HL-60 (cell line): Measurements from ENCODE around the gene HIP1R.

ENCODE experiments used
- DNase-seq, 2 experiments: peaks; one replicate each; pipeline ENCODE4 v3.0.0-alpha.2; 2010 to 2020; ENCODE audit warnings: low read depth in 1 of 2, low spot score in 1 of 2
- H3K27ac ChIP-seq: fragments of 250-450 bp; sonication (Bioruptor Pico); replicated peaks from 2 replicates; pipeline ENCODE4 v1.5.1; 2020; ENCODE audit warnings: mild to moderate bottlenecking, moderate library complexity
- H3K27me3 ChIP-seq: fragments of 250-450 bp; sonication (Bioruptor Pico); 2 replicates; pipeline ENCODE4 v1.5.1; 2021; ENCODE audit warnings: mild to moderate bottlenecking, moderate library complexity; ENCODE audit not compliant: insufficient read depth, poor library complexity, severe bottlenecking
- H3K4me3 ChIP-seq: replicated peaks from 2 replicates; pipeline ENCODE4 v1.5.1; 2011; ENCODE audit warnings: mild to moderate bottlenecking, control low read depth, low read length; ENCODE audit not compliant: insufficient read depth
- GABPA ChIP-seq: IDR thresholded peaks from 2 replicates; pipeline ENCODE4 v1.6.1; 2012; ENCODE audit warnings: low read depth
- POLR2AphosphoS5 ChIP-seq: IDR thresholded peaks from 2 replicates; pipeline ENCODE4 v1.6.1; 2012; ENCODE audit warnings: low read depth
- SPI1 ChIP-seq: IDR thresholded peaks from 2 replicates; pipeline ENCODE4 v1.6.1; 2012; ENCODE audit warnings: low read depth, mild to moderate bottlenecking, borderline replicate concordance
- TF ChIP-seq, protein P1 (sequence below): IDR thresholded peaks from 2 replicates; pipeline ENCODE4 v1.6.1; 2012; ENCODE audit warnings: low read depth; ENCODE audit not compliant: insufficient replicate concordance
- TF ChIP-seq, protein P2 (sequence below): IDR thresholded peaks from one replicate; pipeline ENCODE4 v1.5.1; 2011; ENCODE audit warnings: low read length, control low read depth, inconsistent platforms; ENCODE audit not compliant: insufficient read depth

The HIP1R gene

DNA sequence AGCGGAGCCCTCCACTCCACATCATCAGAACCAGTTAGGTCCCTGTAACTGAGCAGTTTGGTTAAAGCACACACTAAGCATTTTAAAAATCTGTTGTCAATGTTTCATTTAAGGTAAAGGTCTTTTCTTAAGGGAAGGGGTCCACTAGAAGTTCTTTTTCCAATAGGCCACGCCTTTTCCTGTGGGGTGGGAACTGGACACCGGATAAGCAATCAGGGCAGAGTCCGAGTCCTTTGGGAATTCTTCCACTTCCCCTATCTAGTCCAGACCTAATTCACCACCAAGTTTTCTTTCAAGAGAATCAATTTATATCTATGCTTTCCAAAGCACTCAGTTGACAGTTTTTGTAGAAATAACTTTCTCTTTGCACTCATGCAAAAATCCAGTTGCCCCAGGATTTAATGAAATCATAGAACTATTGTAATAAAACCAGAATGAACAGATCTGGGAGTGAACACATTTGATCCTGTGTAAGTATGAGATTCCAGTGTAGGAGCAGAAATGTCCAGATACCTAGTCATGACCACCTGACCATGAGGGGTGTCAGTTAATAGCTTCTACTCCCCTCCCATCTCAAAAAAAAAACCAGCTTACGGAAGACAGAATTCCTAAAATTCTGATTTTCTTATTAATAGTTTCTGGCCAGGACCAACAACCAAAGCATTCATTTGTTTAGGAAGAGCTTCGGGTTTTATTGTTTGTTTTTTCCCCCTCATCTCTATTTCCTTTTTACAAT, 49.0 kb downstream of the HIP1R start:
- DNase-seq: no peak
- Histone ChIP-seq H3K4me3 (no peak overlapping the region), H3K27me3 (no peaks in the 10 kb centered on the region), H3K27ac (no peak overlapping the region)
- TF ChIP-seq GABPA (no peak), POLR2AphosphoS5 (no peak), SPI1 (no peak)
- TF ChIP-seq, protein P1, sequence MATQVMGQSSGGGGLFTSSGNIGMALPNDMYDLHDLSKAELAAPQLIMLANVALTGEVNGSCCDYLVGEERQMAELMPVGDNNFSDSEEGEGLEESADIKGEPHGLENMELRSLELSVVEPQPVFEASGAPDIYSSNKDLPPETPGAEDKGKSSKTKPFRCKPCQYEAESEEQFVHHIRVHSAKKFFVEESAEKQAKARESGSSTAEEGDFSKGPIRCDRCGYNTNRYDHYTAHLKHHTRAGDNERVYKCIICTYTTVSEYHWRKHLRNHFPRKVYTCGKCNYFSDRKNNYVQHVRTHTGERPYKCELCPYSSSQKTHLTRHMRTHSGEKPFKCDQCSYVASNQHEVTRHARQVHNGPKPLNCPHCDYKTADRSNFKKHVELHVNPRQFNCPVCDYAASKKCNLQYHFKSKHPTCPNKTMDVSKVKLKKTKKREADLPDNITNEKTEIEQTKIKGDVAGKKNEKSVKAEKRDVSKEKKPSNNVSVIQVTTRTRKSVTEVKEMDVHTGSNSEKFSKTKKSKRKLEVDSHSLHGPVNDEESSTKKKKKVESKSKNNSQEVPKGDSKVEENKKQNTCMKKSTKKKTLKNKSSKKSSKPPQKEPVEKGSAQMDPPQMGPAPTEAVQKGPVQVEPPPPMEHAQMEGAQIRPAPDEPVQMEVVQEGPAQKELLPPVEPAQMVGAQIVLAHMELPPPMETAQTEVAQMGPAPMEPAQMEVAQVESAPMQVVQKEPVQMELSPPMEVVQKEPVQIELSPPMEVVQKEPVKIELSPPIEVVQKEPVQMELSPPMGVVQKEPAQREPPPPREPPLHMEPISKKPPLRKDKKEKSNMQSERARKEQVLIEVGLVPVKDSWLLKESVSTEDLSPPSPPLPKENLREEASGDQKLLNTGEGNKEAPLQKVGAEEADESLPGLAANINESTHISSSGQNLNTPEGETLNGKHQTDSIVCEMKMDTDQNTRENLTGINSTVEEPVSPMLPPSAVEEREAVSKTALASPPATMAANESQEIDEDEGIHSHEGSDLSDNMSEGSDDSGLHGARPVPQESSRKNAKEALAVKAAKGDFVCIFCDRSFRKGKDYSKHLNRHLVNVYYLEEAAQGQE: no peak
- TF ChIP-seq, protein P2, sequence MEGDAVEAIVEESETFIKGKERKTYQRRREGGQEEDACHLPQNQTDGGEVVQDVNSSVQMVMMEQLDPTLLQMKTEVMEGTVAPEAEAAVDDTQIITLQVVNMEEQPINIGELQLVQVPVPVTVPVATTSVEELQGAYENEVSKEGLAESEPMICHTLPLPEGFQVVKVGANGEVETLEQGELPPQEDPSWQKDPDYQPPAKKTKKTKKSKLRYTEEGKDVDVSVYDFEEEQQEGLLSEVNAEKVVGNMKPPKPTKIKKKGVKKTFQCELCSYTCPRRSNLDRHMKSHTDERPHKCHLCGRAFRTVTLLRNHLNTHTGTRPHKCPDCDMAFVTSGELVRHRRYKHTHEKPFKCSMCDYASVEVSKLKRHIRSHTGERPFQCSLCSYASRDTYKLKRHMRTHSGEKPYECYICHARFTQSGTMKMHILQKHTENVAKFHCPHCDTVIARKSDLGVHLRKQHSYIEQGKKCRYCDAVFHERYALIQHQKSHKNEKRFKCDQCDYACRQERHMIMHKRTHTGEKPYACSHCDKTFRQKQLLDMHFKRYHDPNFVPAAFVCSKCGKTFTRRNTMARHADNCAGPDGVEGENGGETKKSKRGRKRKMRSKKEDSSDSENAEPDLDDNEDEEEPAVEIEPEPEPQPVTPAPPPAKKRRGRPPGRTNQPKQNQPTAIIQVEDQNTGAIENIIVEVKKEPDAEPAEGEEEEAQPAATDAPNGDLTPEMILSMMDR: no peak

DNA sequence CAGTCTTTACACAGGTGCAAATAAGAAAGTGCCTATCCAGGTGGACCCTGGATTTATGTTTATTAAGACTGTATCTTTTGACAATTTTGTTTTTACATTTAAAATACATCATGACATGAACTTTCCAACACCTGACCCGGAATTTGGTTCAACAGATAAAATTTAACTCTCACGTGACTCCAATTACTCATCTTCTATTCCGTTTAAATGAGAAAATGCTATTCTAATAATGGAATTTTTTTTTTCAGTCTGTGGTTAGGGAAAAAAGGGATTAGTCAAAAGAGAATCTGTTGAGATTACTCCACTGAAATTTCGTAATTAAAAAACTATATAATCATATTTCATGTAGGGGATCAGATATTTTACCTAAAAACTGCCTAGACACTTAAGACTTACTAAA, 49.6 kb downstream of the HIP1R start:
- H3K27ac ChIP-seq: no peak overlapping the region
- DNase-seq: no peak
- TF ChIP-seq, protein P1: no peak
- no peak for TF ChIP-seq GABPA
- no peak for TF ChIP-seq POLR2AphosphoS5
- TF ChIP-seq, protein P2: no peak
- TF ChIP-seq SPI1: no peak

DNA sequence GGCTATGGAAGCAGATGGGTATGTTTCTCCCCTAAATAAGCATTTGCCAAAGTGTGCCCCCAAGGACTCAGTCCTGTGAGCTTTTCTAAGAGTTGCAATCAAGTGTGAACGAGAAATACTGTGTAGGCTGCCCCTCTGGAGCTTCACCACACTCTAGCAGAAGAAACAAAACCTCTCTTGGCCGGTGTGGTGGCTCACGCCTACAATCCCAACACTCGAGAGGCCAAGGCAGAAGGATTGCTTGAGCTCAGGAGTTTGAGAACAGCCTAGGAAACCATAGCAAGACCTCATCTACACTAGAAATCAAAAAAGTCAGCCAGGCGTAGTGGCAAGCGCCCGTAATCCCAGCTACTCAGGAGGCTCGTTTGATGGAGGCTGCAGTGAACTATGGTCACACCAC, 50.9 kb downstream of the HIP1R start:
- TF ChIP-seq, protein P1: no peak
- TF ChIP-seq SPI1 (no peak), POLR2AphosphoS5 (no peak), GABPA (no peak)
- TF ChIP-seq, protein P2: no peak
- no peak overlapping the region for H3K27ac ChIP-seq
- DNase-seq: no peak
- no peak overlapping the region for H3K4me3 ChIP-seq
- H3K27me3 ChIP-seq: no peaks in the 10 kb centered on the region

More for the DNA sequence above, 49.6 kb downstream of the HIP1R start:
- no peak overlapping the region for H3K4me3 ChIP-seq
- no peaks in the 10 kb centered on the region for H3K27me3 ChIP-seq
